ENCODE measurements around the gene SSTR3.
"Not testable (repeated sequence)": the region's sequence is repeated elsewhere in the genome, so short reads cannot be mapped to it uniquely, and the experiment has no call there.

The SSTR3 gene

DNA sequence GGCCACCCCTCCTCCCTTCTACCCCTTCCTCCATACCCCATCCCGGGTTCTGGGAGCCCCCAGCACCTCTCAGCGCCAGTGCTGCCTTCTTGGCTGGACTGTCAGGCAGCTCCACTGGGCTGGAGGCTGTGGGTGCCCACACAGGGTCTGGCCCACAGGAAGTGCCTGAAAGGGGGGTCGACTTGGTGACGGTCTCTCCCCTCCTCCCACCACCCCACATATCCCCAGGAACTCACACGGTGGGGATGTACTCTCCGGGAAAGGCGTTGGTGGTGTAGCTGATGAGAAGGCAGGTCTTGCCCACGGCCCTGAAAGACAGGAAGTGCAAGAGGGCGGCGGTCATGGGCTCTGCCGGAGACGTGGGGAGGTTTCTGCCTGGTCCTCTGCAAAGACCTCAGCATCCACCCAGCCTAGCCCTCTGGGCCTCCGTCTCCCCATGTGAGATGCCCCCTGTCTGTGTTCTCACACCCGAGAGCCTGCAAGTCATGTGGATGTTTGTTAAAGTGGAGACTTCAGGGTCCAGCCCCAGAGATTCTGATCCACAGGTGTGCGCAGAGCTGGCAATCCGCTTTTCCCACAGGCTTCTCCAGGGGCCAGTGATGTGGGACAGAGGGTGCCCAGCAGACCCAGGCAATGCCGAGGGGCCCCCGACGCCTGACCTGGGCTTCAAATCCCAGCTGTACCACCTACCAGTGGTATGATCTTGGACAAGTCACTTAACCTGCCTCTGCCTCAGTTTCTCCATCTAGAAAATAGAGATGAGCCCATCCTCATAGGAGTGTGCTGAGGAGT is 29.3 kb upstream of the SSTR3 start:
- no peak for DNase-seq

- no peak for DNase-seq
Observed at GRCh38 chr22:37240941-37241320, 28.7 kb upstream of the SSTR3 start.

DNA sequence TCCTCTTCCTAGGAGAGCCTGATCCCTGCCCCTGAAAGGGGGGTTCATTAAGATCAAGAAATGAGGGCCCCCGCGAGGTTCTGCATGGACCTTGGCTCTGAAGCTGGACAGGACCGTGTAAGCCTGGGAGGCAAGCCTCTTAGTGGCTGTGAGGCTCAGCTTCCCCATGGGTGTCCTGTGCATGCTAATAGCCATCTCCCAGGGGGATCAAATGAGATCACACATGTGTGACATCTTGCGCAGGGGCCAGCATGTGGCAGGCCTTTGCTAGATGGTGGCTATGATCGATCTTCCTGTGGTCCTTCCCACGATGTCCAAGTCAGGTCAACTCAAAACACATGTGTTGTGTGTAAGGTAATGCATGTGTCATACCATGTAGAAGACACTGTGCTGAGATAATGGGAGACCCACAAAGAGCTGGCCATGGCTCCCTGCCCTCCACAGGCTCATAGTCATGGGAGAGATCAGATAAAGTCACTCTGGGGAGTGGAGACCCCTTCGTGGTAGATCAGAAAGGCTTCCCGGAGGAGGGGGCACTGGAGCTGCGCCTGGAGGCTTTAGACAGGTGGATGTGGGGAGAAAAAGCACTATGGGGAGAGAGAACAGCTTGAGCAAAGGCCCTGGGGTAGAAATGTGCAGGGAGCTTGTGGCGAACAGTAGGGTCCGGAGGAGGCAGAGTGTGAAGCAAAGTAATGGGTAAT is 28.1 kb upstream of the SSTR3 start:
- no peak for DNase-seq

DNA sequence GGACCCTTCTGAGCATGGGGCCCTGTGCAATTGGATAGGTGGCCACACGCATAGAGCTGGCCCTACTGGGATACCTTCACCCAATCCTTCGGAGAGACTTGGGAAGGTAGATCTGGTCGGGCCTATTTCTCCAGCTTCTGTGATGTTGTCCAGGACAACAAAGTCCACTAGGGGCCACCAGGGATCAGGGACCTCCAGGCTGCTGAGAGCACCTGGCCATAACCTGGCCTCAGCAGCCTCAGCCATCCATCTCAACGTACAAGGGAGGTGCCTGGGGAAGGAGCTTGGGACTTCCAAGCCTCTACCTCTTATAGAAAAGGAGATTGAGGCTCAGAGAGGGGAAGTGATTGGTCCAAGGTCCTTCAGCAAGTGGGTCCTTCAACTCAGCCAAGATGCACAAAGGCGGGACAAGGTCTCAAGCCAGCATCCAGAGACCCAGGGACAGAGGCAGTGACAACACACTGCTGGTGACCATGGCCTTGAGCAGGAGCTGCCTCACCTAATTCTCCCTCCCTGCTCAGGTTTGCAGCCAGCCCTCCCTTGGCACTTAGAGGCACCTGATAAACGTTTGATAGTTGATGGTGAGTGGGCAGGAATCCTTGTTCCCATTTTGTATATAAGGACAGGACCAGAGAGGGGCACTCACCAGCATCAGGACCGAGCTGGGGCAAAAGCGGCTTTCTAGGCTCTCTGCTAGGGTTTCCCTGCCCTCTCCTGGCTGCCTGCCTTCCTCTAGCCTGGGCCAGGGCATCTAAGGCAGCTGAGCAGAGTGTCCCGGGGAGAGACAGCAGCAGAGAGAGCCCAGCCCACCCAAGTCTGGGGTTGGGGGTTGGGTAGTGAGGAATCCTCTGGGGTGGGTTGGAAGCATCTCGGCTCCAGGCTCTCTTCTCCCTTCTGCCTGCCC is 27.3 kb upstream of the SSTR3 start:
- DNase-seq: no peak

DNA sequence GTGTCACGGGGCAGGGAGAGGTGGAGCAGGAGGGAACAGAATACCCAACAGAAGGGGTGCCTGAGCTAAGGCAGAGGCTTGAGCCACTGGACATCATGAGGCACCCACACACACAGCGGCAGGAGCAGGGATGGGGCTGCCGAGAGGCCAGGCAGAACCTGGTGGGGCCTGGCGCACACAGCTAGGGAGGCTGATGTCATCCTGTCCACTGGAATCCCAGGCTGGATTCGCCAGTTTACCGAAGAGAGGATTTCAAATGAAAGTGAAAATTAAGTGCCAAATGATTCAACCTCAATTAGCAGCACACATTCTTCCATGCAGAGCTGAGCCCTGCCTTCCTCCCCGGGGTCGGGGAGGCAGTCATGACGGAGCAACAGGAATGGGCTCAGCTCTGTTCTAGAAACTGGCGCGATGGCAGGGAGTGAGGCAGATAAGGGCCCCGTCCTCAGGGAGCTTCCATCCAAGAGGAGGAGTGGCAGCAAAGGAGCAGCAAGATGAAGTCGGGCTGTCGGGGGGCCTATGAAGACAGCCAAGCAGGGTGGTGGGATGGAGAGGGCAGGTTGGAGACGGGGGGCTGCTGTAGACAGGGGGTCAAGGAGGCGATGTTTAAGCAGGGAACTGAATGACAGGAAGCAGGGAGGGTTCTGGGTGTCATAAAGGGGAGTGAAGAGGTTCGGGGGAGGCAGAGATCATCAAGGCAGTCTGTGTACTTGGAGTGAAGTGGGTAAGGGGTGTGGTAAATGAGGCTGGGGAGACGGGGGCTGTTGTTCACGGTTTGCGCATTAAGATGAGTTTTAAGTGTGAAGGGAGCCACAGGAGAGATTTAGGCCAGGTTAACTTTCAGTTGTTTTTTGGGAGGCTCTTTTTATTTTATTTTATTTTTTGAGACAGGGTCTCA is 25.3 kb upstream of the SSTR3 start:
- DNase-seq: no peak

DNA sequence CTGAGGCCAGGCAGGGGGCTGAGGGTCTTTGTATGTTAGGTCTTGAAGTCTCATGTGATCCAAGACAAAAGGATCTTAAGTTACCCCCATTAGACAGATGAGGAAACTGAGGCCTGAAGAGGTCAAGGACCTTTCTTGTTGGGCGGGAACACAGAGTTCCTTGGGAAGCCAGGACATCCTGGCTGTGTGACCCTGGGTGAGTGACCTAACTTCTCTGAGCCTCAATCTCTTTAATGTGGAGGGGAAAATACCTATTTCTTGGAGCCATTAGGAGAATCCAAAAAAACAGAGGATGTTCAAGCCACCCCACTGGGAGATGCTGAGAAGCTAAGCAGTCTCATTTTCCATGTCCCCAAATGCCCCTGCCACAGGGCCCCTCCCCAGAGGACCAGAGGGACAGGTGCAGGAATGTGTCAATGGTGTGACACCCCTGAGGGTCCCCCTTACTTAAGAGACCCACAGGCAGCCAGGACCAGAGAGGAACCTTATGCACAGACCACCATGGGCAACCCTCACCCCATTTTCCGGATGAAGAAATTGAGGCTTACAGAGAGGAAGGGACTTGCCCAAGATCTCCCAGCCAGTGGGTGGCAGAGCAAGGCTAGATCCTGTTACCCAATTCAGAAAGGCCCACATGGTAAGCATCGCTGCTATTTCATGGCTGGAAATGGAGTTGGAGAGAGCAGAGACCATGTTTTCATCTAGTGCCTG is 23.8 kb upstream of the SSTR3 start:
- DNase-seq: no peak

DNA sequence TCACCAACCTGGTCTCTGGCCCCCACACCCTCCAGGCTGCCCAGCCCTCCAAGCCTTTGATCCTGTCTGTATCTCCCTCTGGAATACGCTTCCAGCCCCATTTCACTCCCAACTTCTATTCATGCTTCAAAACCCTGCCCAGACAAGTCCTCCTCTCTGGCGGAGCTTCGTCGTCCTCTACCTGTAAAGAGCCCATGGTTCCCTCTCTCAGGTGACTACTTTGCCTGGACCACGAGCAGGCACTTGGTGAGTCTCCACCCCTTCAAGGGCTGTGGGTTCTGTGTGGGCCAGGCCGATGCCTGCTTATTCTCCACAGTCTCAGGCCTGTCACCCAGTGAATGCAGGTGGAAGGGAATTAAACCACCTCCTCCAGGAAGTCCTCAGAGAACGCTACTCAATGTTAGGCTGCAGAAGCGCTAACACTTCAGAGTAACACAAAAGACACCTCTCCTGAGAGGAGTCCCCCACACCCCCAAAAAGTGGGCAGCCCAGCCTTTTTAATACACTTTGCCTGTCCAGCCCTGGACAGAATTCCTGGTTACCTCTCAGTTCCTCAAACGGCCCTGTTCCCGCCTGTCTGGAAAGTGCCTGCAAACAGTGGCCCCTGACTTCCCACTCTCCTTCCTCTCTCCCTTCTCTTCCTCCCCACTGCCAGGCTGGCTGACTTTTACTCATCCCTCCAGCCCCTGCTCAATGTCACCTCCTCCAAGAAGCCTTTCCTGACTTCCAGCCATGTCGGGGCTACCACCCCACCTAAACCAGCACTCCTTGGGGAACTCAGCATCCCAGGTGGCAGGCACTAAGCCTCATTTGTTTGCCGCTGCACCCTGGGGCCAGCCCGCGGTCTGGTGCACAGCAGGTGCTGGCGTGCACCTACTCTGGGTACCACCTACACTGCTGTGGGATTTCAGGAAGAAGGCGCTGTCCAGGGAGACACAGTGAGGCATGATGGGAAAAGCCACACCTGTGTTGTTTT is 22.7 kb upstream of the SSTR3 start:
- no peak for DNase-seq

DNA sequence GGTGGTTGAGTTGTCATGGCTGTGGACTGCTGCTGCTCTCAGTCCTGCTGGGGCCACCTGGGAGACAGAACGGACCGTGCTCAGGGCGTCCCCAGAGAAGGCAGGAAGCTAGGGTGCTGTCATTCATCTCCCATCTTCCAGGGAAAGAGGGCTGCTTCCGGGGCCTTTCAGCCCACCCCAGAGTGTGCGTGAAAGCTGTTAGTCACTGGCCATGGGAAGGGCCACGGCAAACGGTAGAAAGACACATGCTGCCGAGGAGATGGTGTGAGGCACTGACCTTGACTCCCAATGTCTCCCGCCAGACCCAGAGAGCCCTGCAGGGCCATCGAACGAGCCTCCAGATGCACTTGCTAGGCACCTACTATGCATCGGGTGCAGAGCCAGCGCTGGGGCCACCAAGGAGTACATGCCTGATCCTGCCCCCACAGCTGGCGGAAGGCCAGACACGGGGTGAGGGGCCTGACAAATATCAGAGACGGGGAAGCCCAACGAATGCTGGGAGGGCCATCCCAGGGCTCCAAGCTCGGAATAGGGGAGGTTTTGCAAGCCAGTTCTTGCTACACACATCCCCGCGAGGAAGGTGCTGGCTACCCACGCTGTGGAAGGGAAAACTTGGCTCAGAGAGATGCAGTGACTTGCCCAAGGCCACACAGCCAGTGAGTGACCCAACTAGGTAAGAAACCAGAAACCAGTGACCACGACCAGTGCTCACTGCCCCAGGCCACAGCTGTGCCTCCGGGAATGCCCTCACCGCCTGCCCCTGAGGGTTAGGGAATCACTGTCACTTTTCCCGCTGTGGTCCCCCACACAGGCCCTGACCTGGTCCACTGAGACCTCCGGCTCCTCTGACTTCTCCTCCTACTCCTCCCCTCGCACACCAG is 21.7 kb upstream of the SSTR3 start:
- DNase-seq: no peak

DNA sequence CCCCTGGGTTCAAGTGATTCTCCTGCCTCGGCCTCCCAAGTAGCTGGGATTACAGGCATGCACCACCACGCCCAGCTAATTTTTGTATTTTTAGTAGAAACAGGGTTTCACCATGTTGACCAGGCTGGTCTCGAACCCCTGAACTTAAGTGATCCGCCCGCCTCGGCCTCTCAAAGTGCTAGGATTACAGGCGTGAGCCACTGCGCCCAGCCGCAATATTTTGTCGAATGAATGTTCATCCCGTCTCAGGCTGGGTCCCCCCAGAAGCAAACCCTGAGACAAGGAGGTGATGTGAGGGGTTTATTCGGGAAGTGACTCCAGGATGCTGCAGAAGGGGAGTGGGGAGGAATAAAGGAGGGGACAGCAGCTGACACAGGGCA is 21.1 kb upstream of the SSTR3 start:
- not testable (repeated sequence) for DNase-seq

DNA sequence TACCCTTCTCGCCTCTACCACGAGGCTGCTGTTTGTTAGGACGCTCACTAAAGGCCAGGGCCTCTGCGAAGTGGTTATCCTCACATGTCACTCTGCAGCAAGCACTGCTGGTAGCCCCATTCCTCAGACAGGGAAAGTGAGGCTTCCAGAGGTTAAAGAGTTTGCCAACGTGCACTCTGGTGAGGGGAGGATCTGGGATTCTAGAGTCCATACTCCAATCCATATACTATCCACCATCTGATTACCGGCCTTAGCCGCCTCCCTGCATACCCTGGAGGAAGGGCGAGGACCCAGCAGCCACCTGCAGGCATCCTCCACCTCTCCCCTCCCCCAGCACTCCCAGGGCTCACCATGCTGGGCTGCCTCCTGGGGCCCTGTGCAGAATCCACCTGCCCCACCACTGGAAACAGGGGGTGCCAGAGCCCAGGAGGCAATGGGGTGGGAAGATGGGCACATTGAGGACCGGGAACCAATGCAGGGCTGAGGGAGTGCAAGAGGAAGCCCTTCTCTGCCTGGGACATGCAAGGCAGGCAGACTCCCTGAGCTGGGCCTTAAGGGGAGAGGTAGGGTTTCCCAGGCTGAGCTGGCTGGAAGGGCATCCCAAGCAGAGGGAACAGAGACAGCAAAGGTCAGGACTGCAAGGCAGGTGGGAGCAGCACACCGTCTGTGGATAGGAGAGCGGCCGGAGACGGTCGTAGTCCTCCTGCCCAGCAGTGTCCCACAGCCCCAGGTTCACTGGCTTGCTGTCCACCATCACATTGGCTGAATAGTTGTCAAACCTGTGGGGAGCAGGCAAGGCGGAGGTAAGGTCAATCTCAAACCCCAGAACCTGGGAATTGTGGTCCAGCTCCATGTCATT is 20.1 kb upstream of the SSTR3 start:
- DNase-seq: no peak

GRCh38 chr22:37231406-37232139 is 19.3 kb upstream of the SSTR3 start:
- no peak for DNase-seq

GRCh38 chr22:37230673-37231405 is 18.6 kb upstream of the SSTR3 start:
- peak; percentile 71 to 73 for DNase-seq

DNA sequence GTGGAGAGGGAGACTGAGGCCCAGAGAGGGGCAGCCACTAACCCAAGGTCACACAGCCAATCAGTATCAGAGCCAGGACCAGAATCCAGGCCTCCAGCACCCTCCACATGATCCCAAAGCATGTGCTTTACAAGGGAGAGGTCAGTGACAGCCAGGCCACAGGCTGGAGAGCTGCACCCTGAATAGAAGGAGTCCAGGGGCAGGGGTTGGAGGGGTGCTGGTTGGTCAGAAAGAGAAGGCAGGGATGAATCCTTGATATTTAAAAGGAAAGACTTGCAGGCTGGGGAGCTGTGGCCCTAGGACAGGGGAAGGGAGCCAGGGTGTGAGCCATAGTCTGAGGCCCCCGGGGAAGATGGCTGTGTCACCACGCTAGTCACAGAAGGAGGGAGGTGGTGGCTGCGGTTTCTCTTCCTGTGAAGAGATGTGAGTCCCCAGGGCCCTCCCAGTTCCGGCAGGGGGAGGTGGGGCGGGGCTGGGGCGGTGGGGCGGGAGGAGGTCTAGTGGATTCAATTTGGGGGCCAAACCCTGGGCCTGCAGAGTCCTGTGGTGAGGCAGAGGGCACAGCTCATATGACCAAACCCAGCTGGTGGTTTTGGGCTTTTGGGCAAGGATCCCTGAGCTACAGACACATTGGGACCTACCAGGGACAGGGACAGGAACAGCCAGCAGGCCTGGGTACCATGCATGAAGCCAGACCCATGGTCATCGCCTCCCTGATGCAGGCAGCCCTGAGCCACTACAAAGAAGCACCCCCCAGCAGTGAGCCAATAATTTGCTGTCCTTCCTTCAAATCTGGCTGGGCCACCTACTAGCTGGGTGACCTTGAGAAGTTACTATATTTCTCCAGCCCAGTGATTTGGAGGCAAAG is 17.8 kb upstream of the SSTR3 start:
- DNase-seq: peak; percentile 83 to 85

GRCh38 chr22:37229012-37229804 is 16.9 kb upstream of the SSTR3 start:
- DNase-seq: no peak
